GM18526 (cell line): ENCODE data around the gene PHKB.

ENCODE experiments used
- POLR2A ChIP-seq: IDR thresholded peaks from 3 replicates; pipeline ENCODE4 v1.6.1; 2011; ENCODE audit not compliant: insufficient read length; ENCODE audit errors: extremely low read depth

PHKB gene

DNA sequence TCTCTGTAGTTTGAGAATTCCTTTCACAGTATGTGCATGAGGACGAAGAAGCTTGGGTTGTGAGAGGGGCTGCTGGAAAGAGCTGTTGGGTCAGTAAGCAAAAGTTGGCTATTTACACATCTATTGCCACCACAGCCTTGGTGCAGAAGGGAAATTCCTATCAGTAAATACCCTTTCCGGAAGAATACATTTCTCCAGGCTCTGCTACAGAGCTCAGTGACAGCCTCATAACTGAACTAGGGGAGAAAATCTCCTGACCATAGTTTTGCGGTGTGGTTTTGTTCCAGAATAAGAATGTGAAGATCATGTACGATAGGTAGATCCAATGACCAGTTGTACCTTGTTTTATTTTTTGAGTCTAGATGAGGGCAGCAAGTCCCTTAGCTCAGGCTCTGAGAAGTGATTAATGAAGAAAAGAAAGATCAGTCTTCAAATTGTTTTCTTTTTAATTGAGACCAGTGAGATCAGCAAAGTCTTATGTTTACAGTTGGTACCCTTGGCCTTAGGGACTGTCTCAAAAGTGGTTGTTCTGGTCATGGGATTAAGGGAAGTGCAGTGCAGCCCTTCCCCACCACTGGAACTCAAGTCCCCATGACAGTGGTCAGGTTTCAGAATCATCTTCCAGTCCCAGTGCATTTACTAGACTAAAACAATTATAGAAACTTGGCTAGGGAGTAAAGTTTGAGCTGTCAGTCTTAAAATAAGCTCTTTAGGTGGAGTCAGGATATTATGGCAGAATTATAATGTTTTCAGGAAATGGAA is 123.5 kb downstream of the PHKB start:
- no peak for TF ChIP-seq POLR2A

DNA sequence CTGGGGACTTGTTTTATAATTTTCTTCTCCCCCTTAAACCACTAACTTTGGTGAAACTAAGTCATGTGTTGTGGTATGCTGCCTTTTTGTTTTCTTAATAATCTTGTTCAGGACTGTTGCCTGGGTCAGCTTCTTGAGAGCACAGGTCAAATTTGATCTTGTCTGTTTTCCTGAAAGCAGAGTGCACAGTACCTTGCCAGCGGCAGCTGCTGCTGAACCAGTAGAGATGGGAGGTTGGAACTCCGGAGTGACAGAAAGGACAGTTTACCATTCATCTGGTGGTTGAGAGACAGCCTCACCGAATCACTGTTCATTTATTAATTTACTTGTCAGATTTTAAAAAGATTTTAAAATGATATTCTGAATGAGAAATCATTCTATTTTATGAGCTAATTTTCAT is 125.0 kb downstream of the PHKB start:
- no peak for TF ChIP-seq POLR2A

DNA sequence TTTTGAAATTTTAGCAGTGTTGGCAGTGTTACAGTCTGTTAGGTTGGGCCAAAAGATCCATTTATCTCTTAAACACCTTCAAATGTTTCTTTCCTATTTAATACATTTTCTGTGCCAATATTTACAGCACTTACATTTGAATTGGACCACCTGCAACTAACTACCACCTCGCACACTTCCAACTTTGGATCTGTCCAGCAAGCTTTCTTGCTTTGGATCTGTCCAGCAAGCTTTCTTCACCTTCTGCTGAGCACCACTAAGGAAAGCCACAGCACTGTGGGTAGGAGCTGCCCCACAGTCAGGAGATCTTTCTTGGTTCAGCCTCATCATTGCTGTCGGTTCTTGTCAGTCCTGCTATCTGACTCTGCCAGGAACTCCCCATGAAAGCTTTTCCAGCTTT is 129.3 kb downstream of the PHKB start:
- no peak for TF ChIP-seq POLR2A

DNA sequence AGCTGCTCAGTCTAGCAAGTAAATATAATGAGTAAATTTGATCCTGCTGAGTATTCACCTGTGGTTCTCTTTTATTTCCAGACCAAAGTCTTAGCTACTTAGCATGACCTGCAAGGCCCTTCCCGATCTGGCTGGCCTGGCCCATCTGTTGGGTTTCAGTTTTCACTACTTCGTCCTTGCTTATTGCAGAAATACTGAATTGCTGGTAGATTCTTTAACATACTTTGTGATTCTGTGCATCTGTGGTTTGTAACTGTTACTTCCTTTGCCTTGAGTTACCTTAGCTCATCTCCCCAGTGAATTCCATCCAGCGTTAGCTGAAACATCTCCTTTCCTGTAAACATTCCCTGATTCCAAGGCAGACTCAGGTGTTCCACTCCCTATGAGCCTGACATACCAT is 131.1 kb downstream of the PHKB start:
- TF ChIP-seq POLR2A: no peak

DNA sequence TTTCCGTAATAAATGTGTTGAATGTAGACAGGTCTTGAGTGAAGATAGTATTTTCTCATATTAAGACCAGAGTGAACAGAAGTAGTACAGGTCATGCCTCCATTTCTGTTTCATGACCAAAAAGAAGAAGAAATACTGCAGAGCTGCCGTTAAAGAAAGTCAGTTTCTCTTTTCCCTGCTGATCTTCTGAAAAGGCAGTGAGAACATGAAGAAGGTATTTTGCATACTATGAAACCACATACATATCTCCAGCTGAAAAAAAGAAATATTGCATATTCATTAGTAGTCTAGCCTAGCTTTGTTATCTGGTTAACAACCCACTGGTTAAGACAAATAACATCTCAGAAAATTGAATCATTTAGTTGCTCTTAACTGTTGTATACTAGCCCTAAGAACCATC is 138.4 kb downstream of the PHKB start:
- TF ChIP-seq POLR2A: no peak

DNA sequence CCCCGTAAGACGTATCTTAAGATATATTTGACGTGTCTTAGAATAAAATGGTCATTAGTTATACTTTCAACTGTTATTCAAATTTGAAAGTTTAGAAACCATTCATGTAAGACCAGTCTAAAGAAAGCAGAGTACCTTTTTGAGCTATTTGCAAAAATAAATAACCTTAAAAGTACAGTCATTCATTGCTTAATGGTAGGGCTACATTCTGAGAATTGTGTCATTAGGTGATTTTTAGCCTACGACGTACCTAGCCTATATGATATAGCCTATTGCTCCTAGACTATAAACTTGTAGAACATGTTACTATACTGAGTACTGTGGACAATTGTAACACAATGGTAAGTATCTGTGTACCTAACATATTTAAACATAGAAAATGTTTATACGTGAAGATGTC is 139.2 kb downstream of the PHKB start:
- TF ChIP-seq POLR2A: no peak

DNA sequence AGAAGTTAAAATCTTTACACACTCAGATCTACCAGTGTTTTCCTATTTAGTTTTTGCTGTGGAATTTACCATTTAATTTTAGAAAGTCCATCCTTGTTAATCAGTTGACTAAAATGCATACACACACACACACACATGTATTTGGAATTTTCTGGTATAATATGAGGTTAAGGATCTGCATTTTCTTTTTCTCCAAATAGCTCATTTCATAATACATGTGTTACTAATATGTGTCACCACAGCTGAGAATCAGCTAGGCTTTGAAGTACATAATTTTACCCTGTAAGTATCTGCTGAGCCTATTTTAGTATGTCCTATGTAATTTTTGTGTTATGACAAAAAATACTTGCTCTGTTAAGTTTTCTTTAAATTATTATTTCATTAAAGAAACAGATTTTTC is 143.2 kb downstream of the PHKB start:
- no peak for TF ChIP-seq POLR2A

DNA sequence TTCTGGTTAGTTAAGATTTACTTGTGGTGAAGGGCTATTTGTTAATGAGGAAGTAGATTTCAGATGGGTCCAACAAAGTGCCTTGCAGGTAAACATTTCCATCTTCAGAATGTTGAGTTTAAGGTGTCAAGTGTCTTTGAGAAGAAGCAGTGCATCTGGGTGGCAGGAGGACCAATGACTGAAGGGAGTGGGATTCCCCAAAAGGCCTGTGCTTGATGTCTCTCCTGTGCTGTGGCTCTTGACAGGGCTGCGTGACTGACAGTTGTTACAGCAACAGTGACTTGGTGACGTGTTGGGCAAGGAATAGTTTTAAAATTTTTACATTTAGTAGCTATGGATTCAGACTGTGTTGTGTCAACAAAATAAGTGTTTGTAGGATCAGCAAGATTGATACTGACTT is 149.9 kb downstream of the PHKB start:
- TF ChIP-seq POLR2A: no peak

DNA sequence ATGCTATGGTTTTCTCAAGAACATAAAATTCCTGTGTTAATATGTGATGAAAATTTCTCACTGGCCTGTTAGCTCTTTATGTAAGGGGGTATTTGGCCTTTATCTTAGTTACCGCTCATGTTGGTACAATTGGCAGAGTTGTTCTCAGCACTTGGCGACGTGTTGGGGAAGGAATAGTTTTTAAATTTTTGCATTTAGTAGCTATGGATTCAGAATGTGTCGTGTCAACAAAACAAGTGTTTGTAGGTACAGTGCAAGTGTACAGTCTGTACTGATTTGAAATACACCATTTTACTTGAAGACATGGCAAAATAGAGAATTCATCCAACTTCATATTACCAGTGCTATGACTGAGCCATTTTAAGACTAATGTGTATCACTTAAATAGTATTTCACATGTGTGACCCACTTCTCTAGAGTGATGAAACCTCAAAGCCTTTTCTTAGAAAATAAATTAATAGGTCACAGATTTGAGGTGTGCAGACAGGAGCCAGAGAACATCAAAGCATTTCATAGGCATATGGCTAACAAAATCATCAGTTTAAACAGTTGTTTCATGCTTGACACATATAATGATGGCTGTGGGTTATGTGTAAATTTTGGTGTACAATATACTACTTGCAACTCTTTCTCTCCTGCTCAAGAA is 150.8 kb downstream of the PHKB start:
- TF ChIP-seq POLR2A: no peak

DNA sequence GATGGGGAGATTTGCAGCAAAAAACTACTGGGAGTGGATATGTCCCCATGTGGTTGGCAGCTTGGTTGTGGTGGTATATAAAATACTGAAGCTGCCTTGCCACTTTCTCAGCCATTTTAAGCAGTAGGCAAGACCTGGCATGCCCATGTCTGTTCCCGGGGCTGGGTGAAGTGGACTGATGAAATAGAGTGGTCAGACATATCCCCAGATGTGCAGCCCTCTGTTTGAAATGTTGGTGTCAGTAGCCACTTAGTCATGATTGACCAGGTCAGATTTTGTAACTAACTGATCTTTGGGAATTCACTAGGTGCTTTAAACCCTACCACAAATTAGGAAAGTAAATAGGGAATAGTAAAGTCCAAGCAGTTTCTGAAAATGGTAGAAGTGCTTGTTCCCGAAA is 151.6 kb downstream of the PHKB start:
- no peak for TF ChIP-seq POLR2A

DNA sequence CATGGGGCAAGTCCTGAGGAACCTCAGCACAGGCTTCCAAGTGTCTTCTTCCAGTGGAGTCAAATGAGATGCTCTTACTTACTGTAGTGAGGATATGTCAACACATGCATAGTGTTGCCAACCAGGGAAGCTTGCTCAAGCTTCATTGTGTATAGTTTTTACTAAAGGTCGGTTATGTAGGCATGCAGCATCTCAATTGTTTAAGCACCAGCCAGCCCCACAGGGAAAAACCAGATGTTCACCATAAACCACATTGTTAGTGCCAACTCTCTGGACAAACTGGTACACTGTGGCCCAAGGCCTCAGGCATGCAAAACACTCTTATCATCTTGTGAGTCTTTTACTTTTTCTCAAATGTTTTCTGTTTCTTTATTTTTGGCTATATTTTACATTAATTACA is 152.1 kb downstream of the PHKB start:
- TF ChIP-seq POLR2A: no peak

DNA sequence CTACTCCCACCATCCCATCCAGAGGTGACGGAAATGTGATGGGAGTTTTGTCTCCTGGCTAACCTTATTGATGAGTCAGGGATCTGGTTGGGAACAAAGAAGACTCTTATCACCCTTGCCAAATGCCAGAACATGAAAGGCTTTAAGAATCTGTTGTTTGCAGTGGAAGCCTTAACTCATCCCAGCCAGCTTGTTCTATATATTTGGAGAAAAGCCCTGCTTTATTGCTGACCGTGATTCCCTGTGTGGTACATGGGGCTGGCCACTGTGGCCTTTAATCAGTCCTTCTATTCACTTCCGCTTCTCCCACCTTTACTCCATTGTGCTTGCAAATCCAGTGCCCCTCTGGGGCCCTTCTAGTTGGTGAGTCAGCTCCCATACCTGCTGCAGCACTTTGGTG is 156.6 kb downstream of the PHKB start:
- no peak for TF ChIP-seq POLR2A

DNA sequence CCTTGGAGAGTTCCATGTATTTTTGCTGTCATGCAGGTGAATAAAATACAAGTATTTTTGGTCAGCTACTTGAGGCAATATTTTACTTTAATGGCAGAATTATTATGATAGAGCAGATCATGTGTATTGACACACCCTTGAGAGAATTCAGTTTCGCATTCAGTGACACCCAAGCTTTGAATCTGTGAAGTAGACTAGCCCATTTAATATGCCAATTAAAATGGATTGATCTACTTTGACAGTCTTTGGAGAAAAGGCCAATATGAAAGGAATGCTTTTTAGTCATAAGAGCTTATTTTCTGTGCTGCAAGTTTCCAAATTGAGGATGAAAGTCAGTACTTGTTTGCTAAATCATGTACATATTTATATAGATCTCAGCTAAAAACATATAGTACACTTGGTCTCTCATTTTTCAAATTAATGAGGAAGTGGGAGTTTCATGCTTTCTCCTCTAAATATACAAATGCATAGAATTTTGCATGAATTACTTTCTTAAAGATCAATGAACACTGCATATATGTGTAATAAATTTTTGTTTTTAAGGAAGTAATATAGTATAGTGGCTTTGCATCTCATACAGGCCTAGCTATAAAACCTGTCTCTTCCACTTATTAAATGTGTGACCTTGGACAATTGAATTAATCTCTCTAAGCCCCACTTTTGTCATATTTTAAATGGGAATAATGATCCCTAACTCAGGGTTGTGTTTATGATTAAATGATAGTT is 161.5 kb downstream of the PHKB start:
- TF ChIP-seq POLR2A: no peak

DNA sequence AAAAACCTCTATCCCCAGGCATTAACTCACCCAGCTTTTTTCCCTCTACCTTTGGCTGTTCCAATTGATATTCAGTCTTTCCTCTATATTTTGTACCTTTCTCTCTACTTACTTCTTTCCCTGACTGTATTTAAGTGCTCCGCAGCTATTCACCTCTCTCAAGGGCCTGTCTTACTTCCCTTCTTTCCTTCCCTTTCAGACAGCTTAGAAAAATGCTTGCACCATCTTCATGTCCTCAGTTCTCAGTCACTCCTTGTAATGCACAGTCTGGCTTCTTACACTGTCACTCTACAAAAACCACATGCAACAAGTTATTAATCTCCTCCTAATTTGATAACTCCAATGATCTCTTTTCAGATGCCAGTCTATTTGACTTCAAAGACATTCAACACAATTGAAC is 163.4 kb downstream of the PHKB start:
- TF ChIP-seq POLR2A: no peak

DNA sequence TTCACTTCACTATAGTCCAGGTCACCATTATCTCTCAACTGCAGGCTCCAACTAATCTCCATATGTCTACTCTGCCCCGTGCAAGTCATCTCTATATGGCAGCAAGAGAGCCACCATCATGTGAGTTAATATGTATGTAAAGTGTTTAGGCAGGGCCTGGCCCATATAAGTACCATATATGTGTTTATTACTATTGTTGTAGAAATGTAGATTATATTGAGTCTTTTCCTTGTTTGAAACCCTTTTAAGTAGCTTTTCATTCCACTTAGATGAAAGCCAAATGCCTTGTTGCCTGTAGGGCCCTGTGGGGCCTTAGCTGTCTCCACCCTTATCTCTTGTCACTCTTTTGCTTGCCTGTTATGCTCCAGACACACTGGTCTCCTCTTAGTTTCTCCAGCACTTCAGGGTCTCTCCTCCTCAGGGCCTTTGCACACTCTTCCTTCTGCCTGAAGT is 164.0 kb downstream of the PHKB start:
- TF ChIP-seq POLR2A: no peak

DNA sequence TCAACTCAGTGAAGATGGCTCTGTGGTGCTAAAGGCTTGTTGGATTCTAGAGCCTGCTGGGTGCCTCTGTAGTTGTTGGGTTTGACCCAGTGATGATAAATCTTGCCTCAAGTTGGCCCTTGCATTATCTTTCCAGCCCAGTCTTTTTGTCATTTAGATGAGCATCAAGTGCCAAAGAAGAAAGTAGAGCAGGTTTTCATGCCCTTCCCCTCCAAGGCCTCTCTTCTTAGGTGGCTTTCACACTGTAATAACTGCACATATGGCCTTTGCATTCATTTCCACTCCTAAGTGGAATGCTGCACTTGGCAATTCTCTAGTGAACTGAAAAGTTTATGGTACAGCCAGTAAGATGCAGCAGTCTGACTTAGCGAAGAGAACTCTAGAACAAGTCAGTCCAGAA is 165.1 kb downstream of the PHKB start:
- no peak for TF ChIP-seq POLR2A
